Prostate gland (tissue), 2 donors: ENCODE results near the gene UCMA. TPM values are rescaled to one million over a fixed set of nuclear protein-coding genes. Genes with fewer than 3 reads are reported as not detected.
"Not testable (repeated sequence)": the region's sequence is repeated elsewhere in the genome, so short reads cannot be mapped to it uniquely, and the experiment has no call there.

Experiments
- DNase-seq: peaks from one replicate; pipeline ENCODE4 v3.0.0-alpha.2; 2019; ENCODE audit warnings: low spot score
- H3K27ac ChIP-seq, 2 donors: fragments of 200-600 bp; sonication (generic); 2 replicates each; pipeline ENCODE4 v1.5.1; 2017 to 2019
- H3K27me3 ChIP-seq: fragments of 200-600 bp; sonication (generic); replicated peaks from 2 replicates; pipeline ENCODE4 v1.5.1; 2019; ENCODE audit not compliant: insufficient read depth
- H3K36me3 ChIP-seq, 2 donors: fragments of 200-600 bp; sonication (generic); 1 replicate in 1 of 2; 2 replicates in 1 of 2; pipeline versions ENCODE4 v1.5.1 to v1.8.1; 2017 to 2019
- H3K4me1 ChIP-seq: fragments of 200-600 bp; sonication (generic); replicated peaks from 2 replicates; pipeline ENCODE4 v1.5.1; 2019
- H3K4me3 ChIP-seq, 2 donors: fragments of 200-600 bp; sonication (generic); 2 replicates each; pipeline ENCODE4 v1.5.1; 2017 to 2019
- H3K9me3 ChIP-seq: fragments of 200-600 bp; sonication (generic); 2 replicates; pipeline ENCODE4 v1.5.1; 2017
- CTCF ChIP-seq, 4 experiments: fragments of 200-600 bp in 2 of 4; fragments of 450-650 bp in 2 of 4; sonication (generic) in 2 of 4; IDR thresholded peaks; 1 replicate in 3 of 4; 2 replicates in 1 of 4; pipeline ENCODE4 v1.5.1; 2016 to 2019; ENCODE audit warnings: antibody characterized with exemption in 4 of 4, mild to moderate bottlenecking in 2 of 4, moderate library complexity in 2 of 4
- POLR2A ChIP-seq: fragments of 450-650 bp; IDR thresholded peaks from one replicate; pipeline ENCODE4 v1.6.1; 2016; ENCODE audit warnings: antibody characterized with exemption, mild to moderate bottlenecking
- POLR2AphosphoS5 ChIP-seq: sonication (generic); formaldehyde crosslinking; IDR thresholded peaks from one replicate; pipeline ENCODE4 v1.6.1; 2017; ENCODE audit warnings: antibody characterized with exemption
- WGBS: methylation state at CpG from one replicate; pipeline ENCODE4 v1.1.5; 2018; 5-methylcytosine and 5-hydroxymethylcytosine counted together
- intact Hi-C: fragments of 100-400 bp; cut with DNase I; formaldehyde crosslinking; loops from one replicate; pipeline ENCODE4 v1.14.2; 2022
- total RNA-seq, 2 donors: library from RNA; depleted of rRNA; stranded (reverse); fragments of >200 nt; gene quantifications; one replicate each; pipeline ENCODE4 v1.1.0, GENCODE V29; 2016

Gene UCMA
- total RNA-seq = not detected

GRCh38 chr10:13234172-13234571 lies at the start of gene UCMA:
Gene UCMA, minus strand, starts transcription at chr10:13234374. Its CDS starts 116 bp downstream, at chr10:13234258.
- H3K27me3 ChIP-seq = peaks cover 2% of the 10 kb centered on the region
- no peaks in the 10 kb centered on the region for H3K9me3 ChIP-seq
- TF ChIP-seq POLR2AphosphoS5 (no peak), CTCF (IDR thresholded peaks at IDR 0.05) (no peak), POLR2A (no peak)
- no peaks in the 10 kb centered on the region for H3K4me1 ChIP-seq
- DNase-seq = no peak
- 67% methylated on average over 10 of the region's 10 CpGs for WGBS
- no peaks in the 10 kb centered on the region for H3K36me3 ChIP-seq
- no peak within 1 kb of the TSS for H3K27ac ChIP-seq
- no peak within 1 kb of the TSS for H3K4me3 ChIP-seq
- intact Hi-C loops = no loop called here

DNA sequence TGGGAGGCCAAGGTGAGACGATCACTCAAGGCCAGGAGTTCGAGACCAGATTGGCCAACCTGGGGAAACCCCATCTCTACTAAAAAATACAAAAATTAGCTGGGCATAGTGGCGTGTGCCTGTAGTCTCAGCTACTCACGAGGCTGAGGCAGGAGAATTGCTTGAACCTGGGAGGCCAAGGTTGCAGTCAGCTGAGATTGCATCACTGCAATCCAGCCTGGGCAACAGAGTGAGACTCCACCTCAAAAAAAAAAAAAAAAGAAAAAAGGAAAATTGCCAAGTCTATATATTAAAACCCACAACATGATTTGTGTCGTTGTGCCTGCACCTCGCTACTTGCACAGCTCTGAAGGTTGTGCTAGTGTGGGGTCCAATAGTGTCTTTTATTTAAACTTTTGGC lies 48.2 kb upstream of the UCMA start:
- H3K9me3 ChIP-seq, intact Hi-C loops, H3K36me3 ChIP-seq: not testable (repeated sequence)

DNA sequence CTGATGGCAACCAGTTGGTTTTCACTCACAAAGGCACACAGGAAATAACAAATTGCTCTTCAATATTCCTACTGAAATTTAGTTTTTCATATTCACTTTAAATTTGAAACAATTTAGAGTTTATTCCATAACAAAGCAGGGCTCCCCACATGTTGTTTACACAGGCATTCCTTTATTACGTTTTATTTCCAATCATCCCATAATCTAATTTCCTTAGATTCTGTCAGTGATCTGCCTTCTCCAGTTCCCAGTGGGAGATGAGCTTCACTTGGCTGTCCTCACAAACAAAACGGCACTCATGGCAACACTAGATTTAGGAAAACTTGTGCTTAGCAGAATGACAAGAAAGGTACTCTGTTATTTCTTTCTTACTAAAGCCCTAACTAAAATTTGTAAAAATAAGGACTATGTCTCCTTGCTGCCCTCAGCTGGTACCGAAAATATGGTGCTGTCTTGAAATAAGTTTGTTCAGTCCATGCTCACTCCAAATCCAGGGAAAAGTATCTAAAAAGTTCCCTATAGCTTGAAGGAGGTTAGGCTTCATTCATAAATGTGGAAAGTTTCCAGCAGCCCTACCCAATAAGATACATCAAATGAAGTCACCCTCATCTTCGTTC lies 42.7 kb upstream of the UCMA start:
- TF ChIP-seq POLR2AphosphoS5 = no peak
- Histone ChIP-seq H3K36me3 (no peaks in the 10 kb centered on the region), H3K9me3 (no peaks in the 10 kb centered on the region), H3K27ac (no peak overlapping the region), H3K27me3 (no peaks in the 10 kb centered on the region), H3K4me3 (no peak overlapping the region), H3K4me1 (peaks cover 3% of the 10 kb centered on the region)
- intact Hi-C loops = no loop called here
- 54% methylated on average over 4 of the region's 4 CpGs for WGBS
- DNase-seq = no peak

More for the DNA sequence above, 48.2 kb upstream of the UCMA start:
- H3K27me3 ChIP-seq, H3K4me1 ChIP-seq, DNase-seq, H3K4me3 ChIP-seq, H3K27ac ChIP-seq: not testable (repeated sequence)
- 94% methylated on average over 6 of the region's 6 CpGs for WGBS

GRCh38 chr10:13276146-13276545 lies 42.0 kb upstream of the UCMA start:
- WGBS = 97% methylated on average over 11 of the region's 11 CpGs
- DNase-seq, H3K4me1 ChIP-seq, H3K36me3 ChIP-seq, H3K27me3 ChIP-seq, intact Hi-C loops, H3K9me3 ChIP-seq, H3K27ac ChIP-seq, H3K4me3 ChIP-seq: not testable (repeated sequence)

- TF ChIP-seq POLR2AphosphoS5 (peak; percentile 42), POLR2A (no peak)
- Histone ChIP-seq H3K27me3 (no peaks in the 10 kb centered on the region), H3K27ac (no peak overlapping the region), H3K4me1 (peaks cover 3% of the 10 kb centered on the region), H3K4me3 (no peak overlapping the region), H3K36me3 (no peaks in the 10 kb centered on the region), H3K9me3 (no peaks in the 10 kb centered on the region)
- intact Hi-C loops = no loop called here
- WGBS = 28% methylated on average over 12 of the region's 12 CpGs
- DNase-seq = peak; percentile 39
Measured at GRCh38 chr10:13272164-13272571, 38.0 kb upstream of the UCMA start.

GRCh38 chr10:13271552-13272163 lies 37.5 kb upstream of the UCMA start:
- 38% methylated on average over 14 of the region's 14 CpGs for WGBS
- no peak overlapping the region for H3K27ac ChIP-seq
- no peaks in the 10 kb centered on the region for H3K36me3 ChIP-seq
- H3K4me3 ChIP-seq = no peak overlapping the region
- no peak for TF ChIP-seq CTCF (IDR thresholded peaks at IDR 0.05)
- TF ChIP-seq POLR2A = no peak
- TF ChIP-seq POLR2AphosphoS5 = no peak
- H3K4me1 ChIP-seq = peaks cover 3% of the 10 kb centered on the region
- DNase-seq = no peak
- no peaks in the 10 kb centered on the region for H3K27me3 ChIP-seq
- H3K9me3 ChIP-seq = no peaks in the 10 kb centered on the region
- intact Hi-C loops = no loop called here
